ENCODE data around the gene LCN15. TPM values are rescaled to one million over a fixed set of nuclear protein-coding genes. Genes with fewer than 3 reads are reported as not detected.
"Not testable (repeated sequence)": the region's sequence is repeated elsewhere in the genome, so short reads cannot be mapped to it uniquely, and the experiment has no call there.

The LCN15 gene
- total RNA-seq, 1 experiment from 2014 or later = not detected

GRCh38 chr9:136794281-136794999 lies 30.1 kb upstream of the LCN15 start:
- no peak for DNase-seq (ENCODE audit: low read depth)

DNA sequence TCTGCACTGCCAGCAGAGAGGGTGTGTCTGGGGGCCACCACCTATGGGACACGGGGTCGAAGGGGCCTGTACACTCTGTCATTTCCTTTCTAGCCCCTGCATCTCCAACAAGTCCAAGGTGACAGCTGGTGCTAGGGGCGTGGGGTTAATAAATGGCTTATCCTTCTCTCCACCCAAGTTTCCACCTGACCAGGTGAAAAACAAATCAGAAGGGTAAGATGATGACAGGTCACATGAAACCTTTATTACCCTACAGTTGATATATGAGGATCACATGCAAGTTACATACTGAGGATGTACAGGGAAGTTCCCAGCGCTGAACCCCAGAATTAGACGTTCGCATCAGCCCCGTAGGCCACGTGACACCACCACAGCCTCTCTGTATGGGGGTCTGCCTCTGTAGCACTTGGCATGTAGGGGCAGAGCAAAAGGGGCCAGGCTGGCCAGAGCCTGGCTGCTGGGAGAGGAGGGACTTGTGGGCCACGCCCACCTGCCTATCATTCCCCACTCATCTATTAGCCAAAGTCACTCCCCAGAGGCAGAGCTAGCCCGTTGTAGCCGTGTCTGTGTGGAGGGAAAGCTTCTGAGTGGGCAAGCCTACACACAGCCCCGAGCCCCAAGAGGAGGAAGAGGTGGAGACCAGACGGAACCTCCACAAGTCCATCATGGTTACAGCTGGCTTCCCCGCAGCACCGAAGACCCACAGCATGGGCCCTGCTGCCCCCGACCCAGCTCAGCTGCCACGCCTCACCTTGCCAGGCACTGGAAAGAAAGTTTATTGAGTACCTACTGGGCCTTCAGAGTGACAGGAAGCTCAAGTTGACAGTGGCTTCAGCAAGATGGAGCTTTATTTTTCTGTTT lies 29.0 kb upstream of the LCN15 start:
- no peak for DNase-seq (ENCODE audit: low read depth)

DNA sequence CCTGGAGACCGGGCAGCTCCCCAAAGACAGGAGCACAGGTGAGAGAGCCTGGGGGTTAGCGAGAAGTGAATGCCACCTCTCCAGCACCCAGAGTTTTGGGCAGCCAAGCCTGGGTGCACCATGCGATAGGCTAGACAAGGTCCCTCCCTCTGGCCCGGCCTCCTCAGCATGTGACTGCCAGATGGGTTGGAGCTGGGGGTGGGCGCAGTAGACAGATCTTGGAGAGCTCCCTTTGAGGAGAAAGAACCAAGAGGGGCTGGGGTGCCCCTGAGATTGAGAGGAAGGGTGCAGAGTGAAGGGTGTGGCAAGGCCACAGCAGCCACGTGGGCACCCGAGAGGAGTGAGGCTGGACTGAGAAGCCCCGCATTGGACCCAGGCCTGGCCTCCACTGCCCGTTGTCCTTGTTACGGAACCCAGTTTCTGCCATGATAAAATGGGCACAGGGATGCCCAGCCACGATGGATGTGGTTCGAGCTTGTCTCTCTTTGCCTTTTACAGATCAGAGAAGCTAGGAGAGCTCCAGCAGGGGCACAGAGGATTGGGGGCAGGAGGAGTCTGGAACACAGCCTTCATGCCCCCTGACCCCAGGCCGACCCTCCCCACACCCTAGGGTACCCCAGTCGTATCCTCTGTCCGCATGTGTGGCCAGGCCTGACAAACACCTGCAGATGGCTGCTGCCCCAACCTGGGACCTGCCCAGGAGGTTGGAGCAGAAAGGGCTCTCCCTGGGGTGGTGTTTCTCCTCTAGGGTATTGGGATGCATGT lies 28.2 kb upstream of the LCN15 start:
- no peak for DNase-seq (ENCODE audit: low read depth)

- DNase-seq (ENCODE audit: low read depth) = no peak
These were observed 27.4 kb upstream of the LCN15 start for GRCh38 chr9:136791516-136792276.

GRCh38 chr9:136790640-136791515 lies 26.6 kb upstream of the LCN15 start, which contains the start of gene TMEM141:
TMEM141 (plus strand) TSS chr9:136791344; CDS start chr9:136791371, 27 bp downstream.
- DNase-seq (ENCODE audit: low read depth) = peak; percentile 98

DNA sequence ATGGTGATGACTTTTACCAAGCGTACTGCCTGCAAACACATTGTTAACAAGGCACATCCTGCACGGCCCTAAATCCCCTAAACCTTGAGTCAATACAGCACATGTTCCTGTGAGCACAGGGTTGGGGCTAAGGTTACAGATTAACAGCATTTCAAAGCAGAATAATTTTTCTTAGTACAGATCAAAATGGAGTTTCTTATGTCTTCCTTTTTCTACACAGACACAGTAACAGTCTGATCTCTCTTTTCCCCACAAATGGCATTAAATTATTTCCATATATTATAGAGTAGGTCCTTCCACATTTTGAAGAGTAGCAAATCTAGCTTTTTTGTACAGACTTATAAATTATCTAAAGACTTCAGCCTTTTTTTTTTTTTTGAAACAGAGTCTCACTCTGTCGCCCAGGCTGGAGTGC lies 25.2 kb upstream of the LCN15 start:
- no peak for DNase-seq (ENCODE audit: low read depth)

GRCh38 chr9:136788644-136789522 lies 24.6 kb upstream of the LCN15 start:
- DNase-seq (ENCODE audit: low read depth) = not testable (repeated sequence)

DNA sequence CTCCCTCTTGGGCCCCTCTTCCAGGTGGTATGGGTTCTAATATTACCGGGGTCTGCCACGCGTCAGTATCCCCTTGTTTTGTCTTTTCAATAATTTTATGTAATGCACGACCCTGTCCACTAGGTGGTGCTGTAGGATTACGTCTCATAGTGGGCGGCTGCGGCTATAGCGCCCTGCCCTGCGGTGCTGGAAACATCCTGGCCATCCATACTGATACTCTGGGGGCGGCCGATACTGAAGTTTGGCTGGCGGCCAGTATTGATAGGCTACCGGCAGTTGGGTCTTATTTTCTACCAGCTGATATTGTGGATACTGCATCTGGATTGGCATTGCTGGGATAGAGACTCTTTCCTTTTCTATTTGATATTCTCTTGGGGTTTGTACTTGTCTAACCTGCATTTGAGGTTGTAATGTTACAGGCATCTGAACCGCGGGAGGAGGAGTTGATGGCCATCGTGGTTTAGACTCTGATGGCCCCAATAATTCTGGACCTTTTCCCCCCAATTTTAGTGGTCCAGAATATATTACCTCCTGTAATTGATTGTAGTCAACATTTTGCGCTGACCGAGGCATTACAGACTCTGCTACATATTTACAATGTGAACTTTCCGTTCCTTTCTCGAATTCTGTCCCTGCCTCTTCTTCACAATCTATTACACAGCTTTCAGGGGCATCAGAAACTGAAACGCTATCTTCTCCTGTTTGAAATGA lies 23.5 kb upstream of the LCN15 start:
- DNase-seq (ENCODE audit: low read depth) = peak; percentile 43

GRCh38 chr9:136786983-136787382 lies 22.7 kb upstream of the LCN15 start:
- not testable (repeated sequence) for DNase-seq (ENCODE audit: low read depth)

- no peak for DNase-seq (ENCODE audit: low read depth)
These were observed 22.1 kb upstream of the LCN15 start for GRCh38 chr9:136786451-136786850.

DNA sequence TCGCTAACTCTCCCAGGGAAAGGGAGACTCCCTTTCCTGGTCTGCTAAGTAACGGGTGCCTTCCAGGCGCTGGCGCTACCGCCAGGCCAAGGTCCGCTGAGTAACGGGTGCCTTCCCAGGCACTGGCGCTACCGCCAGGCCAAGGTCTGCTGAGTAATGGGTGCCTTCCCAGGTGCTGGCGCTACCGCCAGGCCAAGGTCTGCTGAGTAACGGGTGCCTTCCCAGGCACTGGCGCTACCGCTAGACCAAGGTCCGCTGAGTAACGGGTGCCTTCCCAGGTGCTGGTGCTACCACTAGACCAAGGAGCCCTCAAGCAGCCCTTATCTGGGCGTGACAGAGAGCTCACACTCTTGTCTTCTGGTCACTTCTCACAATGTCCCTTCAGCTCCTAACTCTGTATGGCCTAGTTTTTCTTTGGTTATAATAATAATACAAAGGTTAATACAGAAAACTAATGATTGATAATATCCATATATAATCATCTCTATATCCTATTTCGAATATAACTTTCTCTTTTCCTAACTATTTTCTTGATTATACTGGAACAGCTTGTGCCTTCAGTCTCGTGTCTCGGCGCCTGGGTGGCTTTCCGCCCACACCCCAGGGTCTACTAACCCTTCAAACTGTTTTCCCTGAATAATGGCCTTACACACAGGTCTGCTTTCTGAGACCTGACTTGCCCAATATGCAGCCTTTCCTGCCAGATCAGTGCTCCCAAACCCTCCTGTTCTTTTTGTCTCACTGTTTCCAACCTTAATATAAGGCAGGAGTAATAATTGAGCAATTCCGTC lies 21.4 kb upstream of the LCN15 start:
- not testable (repeated sequence) for DNase-seq (ENCODE audit: low read depth)

- DNase-seq (ENCODE audit: low read depth) = no peak
These were observed 20.7 kb upstream of the LCN15 start for GRCh38 chr9:136784997-136785361.

- DNase-seq (ENCODE audit: low read depth) = no peak
These were observed 20.1 kb upstream of the LCN15 start for GRCh38 chr9:136784249-136784996.

DNA sequence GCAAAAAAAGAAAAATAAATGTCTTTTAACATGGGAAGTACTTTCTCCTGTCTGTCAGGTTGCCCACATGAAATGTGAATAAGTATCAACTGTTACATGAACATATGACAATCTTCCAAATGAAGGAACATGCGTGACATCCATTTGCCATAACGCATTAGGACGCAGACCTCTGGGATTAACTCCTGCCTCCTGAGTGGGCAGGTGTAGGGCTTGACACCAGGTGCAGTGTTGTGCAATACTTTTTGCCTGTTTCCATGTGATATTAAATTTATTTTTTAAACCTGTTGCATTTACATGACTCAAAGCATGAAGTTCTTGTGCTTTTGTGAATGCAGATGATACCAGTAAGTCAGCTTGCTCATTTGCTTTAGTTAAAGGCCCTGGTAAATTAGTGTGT lies 18.1 kb upstream of the LCN15 start:
- DNase-seq (ENCODE audit: low read depth) = no peak

DNA sequence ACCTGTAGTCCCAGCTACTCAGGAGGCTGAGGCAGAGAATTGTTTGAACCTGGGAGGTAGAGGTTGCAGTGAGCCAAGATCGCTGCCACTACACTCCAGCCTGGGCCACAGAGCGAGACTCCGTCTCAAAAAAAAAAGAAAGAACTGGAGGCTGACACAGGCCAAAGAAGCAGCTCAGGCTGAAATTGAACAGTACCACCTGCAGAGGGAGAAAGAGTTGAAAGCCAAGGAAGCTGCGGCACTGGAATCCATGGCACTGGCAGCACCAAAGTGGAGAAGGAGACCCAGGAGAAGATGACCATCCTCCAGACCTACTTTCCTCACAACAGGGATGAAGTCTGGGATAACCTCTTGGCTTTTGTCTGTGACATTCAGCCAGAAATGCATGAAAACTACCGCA lies 15.5 kb upstream of the LCN15 start:
- DNase-seq (ENCODE audit: low read depth) = no peak

DNA sequence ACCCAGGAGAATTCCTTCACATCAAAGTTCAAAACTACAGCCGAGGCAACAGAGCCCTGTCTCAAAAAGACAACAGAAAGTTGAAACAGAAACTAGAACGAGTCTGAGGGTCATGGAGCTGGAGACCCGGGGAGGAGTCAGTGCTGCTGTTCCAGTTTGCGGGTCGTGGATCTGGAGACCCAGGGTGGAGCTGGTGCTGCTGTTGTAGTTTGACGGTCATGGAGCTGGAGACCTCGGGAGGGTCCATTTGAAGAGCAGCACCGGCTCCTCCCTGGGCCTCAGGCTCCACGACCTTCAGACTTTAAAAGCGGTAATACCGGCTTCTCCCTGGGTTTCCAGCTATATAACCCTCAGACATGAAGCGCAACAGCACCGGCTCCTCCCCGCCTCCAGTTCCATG lies 13.0 kb upstream of the LCN15 start:
- DNase-seq (ENCODE audit: low read depth) = no peak

GRCh38 chr9:136776947-136777346 lies 12.6 kb upstream of the LCN15 start:
- no peak for DNase-seq (ENCODE audit: low read depth)

Data from LHCN-M2 (cell line).